Endothelial cell of umbilical vein (primary cell): ENCODE measurements around the gene DDX10.

Source experiments
- CTCF ChIP-seq, 2 donors: IDR thresholded peaks; 1 replicate in 1 of 2; 2 replicates in 1 of 2; pipeline ENCODE4 v1.5.1; 2011; ENCODE audit warnings: low read length in 2 of 2, mild to moderate bottlenecking in 2 of 2, moderate library complexity in 2 of 2, control low read depth in 1 of 2, inconsistent platforms in 1 of 2, low read depth in 1 of 2; ENCODE audit not compliant: insufficient read depth in 1 of 2; ENCODE audit errors: extremely low read depth in 1 of 2
- GATA2 ChIP-seq: IDR thresholded peaks from 2 replicates; pipeline ENCODE4 v1.7.0; 2011; ENCODE audit warnings: low read depth, mild to moderate bottlenecking, moderate library complexity, mixed read lengths, low read length; ENCODE audit not compliant: insufficient read length, insufficient read depth
- JUN ChIP-seq: IDR thresholded peaks from 2 replicates; pipeline ENCODE4 v1.6.1; 2011; ENCODE audit warnings: borderline replicate concordance, low read depth; ENCODE audit not compliant: insufficient read length, insufficient read depth

GRCh38 chr11:108897916-108898315 is 233.0 kb downstream of the DDX10 start:
- TF ChIP-seq CTCF (IDR thresholded peaks at IDR 0.05; ENCODE audit: extremely low read depth in 1 of 2, insufficient read depth in 1 of 2, low read depth in 1 of 2, low read length in 2 of 2) (no peak), JUN (no peak), GATA2 (no peak)
